Calu3 (cell line): ENCODE data around the gene FAM120B. TPM values are rescaled to one million over a fixed set of nuclear protein-coding genes. Genes with fewer than 3 reads are reported as not detected.

Source experiments
- BruUV-seq: library from RNA; stranded (reverse); fragments of 400-500 nt; replicated peaks from 2 replicates; lab custom pipeline; 2021; lab: Mats Ljungman, UMichigan
- CTCF ChIA-PET: fragments of 300-600 bp; sonication (Branson Sonifier 250); formaldehyde crosslinking; loops from one replicate; lab custom pipeline; 2022; ENCODE audit warnings: antibody characterized with exemption; lab: Charles Lee
- DNase-seq: peaks from one replicate; pipeline ENCODE4 v3.0.0; 2022
- H3K27ac Mint-ChIP-seq: one replicate; pipeline ENCODE4 v1.8.0; 2022; ENCODE audit warnings: mixed read lengths; ENCODE audit not compliant: unreplicated experiment
- H3K27me3 Mint-ChIP-seq: one replicate; pipeline ENCODE4 v1.8.0; 2022; ENCODE audit warnings: mixed read lengths; ENCODE audit not compliant: unreplicated experiment
- H3K36me3 Mint-ChIP-seq: one replicate; pipeline ENCODE4 v1.8.0; 2022; ENCODE audit warnings: mild to moderate bottlenecking, moderate library complexity, mixed read lengths; ENCODE audit not compliant: insufficient read depth, unreplicated experiment
- H3K4me1 Mint-ChIP-seq: one replicate; pipeline ENCODE4 v1.8.0; 2022; ENCODE audit warnings: mild to moderate bottlenecking, low read depth, mixed read lengths; ENCODE audit not compliant: unreplicated experiment
- H3K4me3 Mint-ChIP-seq: one replicate; pipeline ENCODE4 v1.8.0; 2022; ENCODE audit warnings: mild to moderate bottlenecking, low read depth, moderate library complexity, mixed read lengths; ENCODE audit not compliant: unreplicated experiment
- H3K9me3 Mint-ChIP-seq: one replicate; pipeline ENCODE4 v1.8.0; 2022; ENCODE audit warnings: low read depth, mixed read lengths; ENCODE audit not compliant: unreplicated experiment
- intact Hi-C: fragments of 100-400 bp; cut with micrococcal nuclease; formaldehyde crosslinking; loops from one replicate; pipeline ENCODE4 v1.10.0; 2022; ENCODE audit not compliant: unreplicated experiment
- total RNA-seq: library from RNA; stranded (reverse); gene quantifications from 2 replicates; pipeline ENCODE4 v1.2.3, GENCODE V29; 2022
- TF ChIP-seq, protein P1 (sequence below): fragments of 200-600 bp; IDR thresholded peaks from one replicate; pipeline ENCODE4 v1.8.0; 2022; ENCODE audit warnings: antibody characterized with exemption; ENCODE audit not compliant: unreplicated experiment

Gene FAM120B
- total RNA-seq, 1 experiment from 2014 or later = 13.2 TPM

DNA sequence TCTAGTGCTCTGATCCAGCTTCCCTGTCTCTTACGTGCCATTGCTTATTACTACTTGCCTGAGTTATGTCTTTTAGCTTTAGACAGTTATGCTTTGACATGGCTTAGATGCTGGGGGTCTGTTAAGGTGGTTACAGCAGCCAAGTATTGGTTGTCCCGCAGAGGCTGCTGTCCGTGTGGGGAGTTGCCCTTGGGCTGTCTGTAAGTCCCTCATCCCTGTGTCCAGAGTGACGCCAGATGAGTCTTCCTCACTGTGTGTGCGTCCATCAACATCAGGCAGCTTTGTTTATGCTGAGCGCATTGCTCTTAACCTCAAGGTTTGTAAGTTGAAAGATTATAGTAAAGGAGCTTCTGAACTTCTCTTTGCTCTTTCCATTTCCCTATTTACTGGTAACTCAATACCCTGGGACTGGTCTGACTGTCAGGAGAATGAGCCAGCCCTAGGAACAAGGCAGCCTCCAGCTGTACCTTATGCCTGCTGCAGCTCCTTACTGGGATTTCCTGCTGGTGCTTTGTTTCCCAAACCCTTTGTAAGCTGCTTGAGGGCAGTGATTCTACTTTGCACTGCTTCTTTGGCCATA is 7.2 kb downstream of the FAM120B start:
- CTCF ChIA-PET = no interaction called here
- H3K9me3 Mint-ChIP-seq = no peaks in the 10 kb centered on the region
- TF ChIP-seq, protein P1, sequence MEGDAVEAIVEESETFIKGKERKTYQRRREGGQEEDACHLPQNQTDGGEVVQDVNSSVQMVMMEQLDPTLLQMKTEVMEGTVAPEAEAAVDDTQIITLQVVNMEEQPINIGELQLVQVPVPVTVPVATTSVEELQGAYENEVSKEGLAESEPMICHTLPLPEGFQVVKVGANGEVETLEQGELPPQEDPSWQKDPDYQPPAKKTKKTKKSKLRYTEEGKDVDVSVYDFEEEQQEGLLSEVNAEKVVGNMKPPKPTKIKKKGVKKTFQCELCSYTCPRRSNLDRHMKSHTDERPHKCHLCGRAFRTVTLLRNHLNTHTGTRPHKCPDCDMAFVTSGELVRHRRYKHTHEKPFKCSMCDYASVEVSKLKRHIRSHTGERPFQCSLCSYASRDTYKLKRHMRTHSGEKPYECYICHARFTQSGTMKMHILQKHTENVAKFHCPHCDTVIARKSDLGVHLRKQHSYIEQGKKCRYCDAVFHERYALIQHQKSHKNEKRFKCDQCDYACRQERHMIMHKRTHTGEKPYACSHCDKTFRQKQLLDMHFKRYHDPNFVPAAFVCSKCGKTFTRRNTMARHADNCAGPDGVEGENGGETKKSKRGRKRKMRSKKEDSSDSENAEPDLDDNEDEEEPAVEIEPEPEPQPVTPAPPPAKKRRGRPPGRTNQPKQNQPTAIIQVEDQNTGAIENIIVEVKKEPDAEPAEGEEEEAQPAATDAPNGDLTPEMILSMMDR = no peak
- no peak overlapping the region for H3K4me3 Mint-ChIP-seq
- no peaks in the 10 kb centered on the region for H3K36me3 Mint-ChIP-seq
- intact Hi-C loops = no loop called here
- BruUV-seq = no TSS peak
- H3K27ac Mint-ChIP-seq = no peak overlapping the region
- H3K27me3 Mint-ChIP-seq = no peaks in the 10 kb centered on the region
- H3K4me1 Mint-ChIP-seq = peaks cover 3% of the 10 kb centered on the region
- no peak for DNase-seq

DNA sequence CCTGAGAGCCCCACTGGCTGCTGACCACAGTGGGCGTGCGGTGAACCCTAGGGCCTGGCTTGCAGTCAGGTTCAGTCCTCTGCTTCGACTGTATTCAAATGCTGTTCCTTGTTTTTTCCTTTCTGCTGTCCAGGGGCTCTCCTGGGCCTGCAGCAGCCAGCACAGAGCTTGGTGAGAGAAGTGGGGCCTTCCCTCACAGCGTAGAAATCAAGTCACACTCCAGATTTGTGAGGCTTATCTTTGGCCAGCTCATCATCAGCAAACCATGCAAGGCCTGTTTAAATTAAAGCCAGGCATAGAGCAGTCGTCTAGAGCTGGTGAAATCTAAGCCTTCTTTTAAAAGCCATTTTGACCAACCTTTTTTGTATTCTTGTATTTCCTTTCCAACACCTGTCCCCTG is 8.4 kb downstream of the FAM120B start:
- CTCF ChIA-PET = no interaction called here
- no peak overlapping the region for H3K4me3 Mint-ChIP-seq
- no TSS peak for BruUV-seq
- H3K36me3 Mint-ChIP-seq = no peaks in the 10 kb centered on the region
- intact Hi-C loops = no loop called here
- H3K27ac Mint-ChIP-seq = no peak overlapping the region
- no peak for DNase-seq
- no peaks in the 10 kb centered on the region for H3K27me3 Mint-ChIP-seq
- no peaks in the 10 kb centered on the region for H3K9me3 Mint-ChIP-seq
- no peaks in the 10 kb centered on the region for H3K4me1 Mint-ChIP-seq
- TF ChIP-seq, protein P1 = no peak

- Mint-ChIP-seq H3K4me3 (no peak overlapping the region), H3K27ac (no peak overlapping the region), H3K9me3 (no peaks in the 10 kb centered on the region), H3K27me3 (no peaks in the 10 kb centered on the region), H3K4me1 (no peaks in the 10 kb centered on the region), H3K36me3 (no peaks in the 10 kb centered on the region)
- no TSS peak for BruUV-seq
- DNase-seq = no peak
- TF ChIP-seq, protein P1 = no peak
- CTCF ChIA-PET = interaction anchor here (0.6 kb wide), 1 partner anchor 27 kb away, joined by 4 read pairs; no protein-coding TSS in a partner anchor
- intact Hi-C loops = no loop called here
Measured at GRCh38 chr6:170316071-170316470, 9.5 kb downstream of the FAM120B start.

- H3K27ac Mint-ChIP-seq = no peak overlapping the region
- peaks cover 1% of the 10 kb centered on the region for H3K36me3 Mint-ChIP-seq
- H3K27me3 Mint-ChIP-seq = no peaks in the 10 kb centered on the region
- H3K4me3 Mint-ChIP-seq = no peak overlapping the region
- no peak for DNase-seq
- no peaks in the 10 kb centered on the region for H3K9me3 Mint-ChIP-seq
- CTCF ChIA-PET = no interaction called here
- BruUV-seq = no TSS peak
- TF ChIP-seq, protein P1 = no peak
- H3K4me1 Mint-ChIP-seq = no peaks in the 10 kb centered on the region
- intact Hi-C loops = no loop called here
Measured at GRCh38 chr6:170317076-170317475, 10.5 kb downstream of the FAM120B start.
